Measurements from ENCODE around the gene VPS13A.
"Not testable (repeated sequence)": the region's sequence is repeated elsewhere in the genome, so short reads cannot be mapped to it uniquely, and the experiment has no call there.

Gene VPS13A

DNA sequence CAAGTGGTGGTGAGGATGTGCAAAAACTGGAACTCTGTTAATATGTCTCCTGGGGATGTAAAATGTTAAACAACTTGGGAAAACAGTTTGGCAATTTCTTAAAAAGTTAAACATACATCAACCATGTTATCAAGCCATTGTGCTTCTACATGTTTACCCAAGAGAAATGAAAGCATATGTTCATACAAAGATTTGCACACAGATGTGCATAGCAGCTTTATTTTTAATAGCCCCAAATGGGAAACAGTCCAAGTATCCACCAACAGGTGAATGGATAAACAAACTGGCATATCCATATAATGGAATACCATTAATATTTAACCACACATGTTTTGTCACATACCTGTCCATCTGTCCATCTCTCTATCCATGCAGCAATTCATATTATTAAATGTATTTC is 6.2 kb downstream of the VPS13A start:
- DNase-seq (ENCODE audit: low read depth in 3 of 3): no peak

DNA sequence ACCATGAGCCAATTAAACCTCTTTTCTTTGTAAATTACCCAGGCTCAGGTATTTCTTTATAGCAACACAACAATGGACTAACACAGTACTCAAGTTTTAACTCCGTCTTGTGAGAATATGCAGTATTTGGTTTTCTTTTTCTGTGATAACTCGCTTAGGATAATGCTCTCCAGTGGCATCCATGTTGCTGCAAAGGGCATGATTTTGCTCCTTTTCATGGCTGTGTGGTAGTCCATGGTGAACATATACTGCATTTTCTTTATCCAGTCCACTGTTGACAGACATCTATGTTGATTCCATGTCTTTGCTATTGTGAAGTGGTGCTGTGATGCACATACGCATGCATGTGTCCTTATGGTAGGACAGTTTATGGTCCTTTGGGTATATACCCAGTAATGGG is 10.9 kb downstream of the VPS13A start:
- no peak for DNase-seq (ENCODE audit: low read depth in 3 of 3)

DNA sequence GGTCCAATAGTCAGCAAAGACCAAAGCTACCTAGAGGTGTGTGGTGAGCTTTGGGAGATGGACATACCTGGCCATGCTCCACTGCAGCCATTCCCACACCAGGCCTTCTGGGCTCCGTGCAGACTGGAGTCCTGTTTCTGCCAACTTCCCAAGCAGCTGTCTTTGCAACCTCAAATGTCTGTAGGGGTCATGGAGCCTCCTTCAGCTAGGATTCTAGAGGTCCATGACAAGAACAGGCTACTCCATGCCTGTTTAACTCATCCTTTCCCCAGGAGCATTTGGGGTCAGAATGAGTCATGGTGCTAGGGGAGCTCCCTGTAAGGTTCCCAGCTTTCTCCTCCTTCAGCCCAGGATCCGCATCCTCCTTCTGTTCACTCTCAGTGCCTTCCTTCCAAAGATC is 17.1 kb downstream of the VPS13A start:
- DNase-seq (ENCODE audit: low read depth in 3 of 3): no peak

DNA sequence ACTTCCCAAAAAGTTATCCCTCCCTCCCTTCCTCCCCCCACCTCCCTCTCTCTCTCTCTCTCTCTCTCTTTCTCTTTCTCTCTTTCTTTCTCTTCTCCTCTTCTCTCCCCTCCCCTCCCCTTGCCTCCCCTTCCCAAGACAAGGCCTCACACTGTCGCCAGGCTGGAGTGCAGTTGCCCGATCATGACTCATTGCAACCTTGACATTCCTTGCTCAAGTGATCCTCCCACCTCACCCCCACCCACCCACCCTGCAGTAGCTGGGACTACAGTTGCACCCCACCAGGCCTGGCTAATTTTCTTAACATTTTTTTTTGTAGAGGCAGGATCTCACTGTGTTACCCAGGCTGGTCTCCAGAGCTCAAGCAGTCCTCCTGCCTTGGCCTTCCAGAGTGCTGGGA is 32.8 kb downstream of the VPS13A start:
- DNase-seq (ENCODE audit: low read depth in 3 of 3): no peak

DNA sequence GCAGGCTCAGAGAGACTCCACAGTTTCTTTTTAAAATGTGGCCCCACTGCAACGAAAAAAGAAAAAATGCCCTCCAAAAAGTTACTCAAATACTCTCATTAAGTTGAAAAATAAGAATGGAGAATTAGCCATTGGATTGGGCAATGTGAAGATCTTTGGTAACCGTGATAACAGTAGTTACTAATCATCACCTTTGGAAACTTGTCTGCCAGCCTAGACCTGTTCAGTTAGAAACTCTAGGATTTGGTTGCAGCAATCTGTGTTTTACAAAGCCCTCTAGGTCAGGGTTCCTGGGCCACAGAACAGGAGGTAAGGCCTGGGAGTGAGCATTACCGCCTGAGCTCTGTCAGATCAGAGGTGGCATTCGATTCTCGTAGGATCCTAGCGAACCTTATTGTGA is 34.2 kb downstream of the VPS13A start:
- no peak for DNase-seq (ENCODE audit: low read depth in 3 of 3)

DNA sequence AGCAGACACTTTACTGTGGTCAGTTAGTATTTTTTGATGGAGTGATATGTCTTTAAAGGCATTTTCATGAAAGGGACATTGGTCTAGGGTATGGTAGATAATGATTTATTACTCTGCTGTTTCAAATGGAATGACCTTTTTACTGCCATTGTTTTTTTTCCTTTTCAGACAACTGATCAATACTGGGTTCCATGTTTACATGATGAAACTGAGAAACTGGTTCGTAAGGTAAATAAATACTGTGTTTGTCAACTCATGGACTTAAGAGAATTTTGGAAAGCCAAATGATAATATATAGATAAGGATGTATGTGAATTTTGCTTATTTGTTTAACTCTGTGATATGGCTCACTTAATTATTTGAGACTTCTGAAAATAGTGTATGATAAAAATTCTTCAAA is 35.5 kb downstream of the VPS13A start:
- no peak for DNase-seq (ENCODE audit: low read depth in 3 of 3)

DNA sequence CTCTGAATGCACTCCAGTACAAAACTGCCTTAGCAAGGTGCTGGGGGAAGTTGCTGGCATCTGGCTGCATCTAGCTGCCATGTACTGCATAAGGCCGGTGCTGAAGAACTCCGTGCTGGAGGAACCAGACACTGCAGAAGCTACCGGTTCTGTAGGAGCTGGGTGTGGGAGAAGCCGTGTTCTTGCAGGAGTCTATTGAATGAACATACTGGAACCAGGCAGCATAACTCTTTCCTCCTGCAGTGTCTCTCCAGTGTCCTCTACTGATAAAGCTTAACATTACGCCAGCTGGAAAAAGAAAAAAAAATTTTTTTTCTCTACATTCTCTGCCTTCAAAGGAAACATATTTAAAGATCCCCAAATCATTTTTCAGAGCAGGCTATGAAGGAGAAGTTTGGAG is 38.5 kb downstream of the VPS13A start:
- no peak for DNase-seq (ENCODE audit: low read depth in 3 of 3)

DNA sequence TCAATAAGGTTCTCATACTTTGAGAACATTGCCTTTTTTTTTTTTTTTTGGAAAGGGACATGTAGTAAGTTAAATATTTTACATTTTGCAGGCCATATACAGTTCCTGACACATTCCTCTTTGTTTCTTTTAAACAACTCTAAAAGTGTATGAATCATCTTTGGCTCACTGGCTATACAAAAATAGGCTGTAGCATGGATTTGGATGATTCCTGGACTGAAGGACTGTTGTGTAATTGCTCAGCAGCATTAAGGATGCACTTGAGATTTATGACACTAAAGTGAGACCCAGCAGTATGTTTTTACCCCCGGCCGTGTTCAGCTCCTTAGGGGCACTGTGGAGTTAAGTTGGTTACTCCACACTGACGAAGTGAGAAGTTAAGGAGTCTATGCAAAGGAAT is 41.3 kb downstream of the VPS13A start:
- no peak for DNase-seq (ENCODE audit: low read depth in 3 of 3)

DNA sequence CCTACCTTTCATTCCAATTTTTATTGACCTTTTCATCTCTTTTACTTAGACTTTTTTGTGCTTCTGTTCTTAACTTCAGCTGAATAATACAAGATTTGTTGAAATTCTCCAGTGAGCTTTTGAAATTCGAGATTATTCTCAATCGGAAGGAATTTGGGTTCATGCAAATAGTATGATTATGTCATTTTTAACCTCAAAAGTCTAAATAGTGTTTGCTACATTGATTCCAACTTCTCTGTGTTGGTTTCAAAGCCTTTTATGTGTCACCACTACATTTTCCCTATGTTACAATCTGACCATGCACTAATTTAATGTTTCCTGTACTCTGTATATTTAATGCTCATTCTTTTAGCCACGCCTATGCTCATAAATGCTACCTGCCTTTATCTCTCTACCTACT is 44.1 kb downstream of the VPS13A start:
- DNase-seq (ENCODE audit: low read depth in 3 of 3): no peak

DNA sequence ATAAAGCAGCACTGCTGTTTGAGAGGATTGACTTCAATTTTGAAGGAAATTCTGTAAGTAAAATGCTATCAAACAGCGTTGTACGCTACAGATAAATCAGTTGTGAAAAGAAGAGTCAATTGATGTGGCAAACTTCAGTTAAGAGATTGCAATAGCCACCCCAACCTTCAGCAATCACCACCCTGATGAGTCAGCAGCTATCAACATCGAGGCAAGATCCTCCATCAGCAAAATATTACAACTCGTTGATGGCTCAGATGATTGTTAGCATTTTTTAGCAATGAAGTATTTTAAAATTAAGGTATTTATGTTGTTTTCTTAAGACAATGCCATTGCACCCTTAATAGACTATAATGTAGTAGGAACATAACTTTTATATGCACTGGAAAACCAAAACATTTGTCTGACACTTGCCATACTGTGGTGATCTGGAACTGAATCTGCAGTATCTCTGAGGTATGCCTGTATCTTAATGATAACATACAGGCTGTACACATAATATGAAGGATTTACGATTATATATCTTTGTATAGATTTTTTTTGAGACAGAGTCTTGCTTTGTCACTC is 47.5 kb downstream of the VPS13A start:
- DNase-seq (ENCODE audit: low read depth in 3 of 3): no peak

DNA sequence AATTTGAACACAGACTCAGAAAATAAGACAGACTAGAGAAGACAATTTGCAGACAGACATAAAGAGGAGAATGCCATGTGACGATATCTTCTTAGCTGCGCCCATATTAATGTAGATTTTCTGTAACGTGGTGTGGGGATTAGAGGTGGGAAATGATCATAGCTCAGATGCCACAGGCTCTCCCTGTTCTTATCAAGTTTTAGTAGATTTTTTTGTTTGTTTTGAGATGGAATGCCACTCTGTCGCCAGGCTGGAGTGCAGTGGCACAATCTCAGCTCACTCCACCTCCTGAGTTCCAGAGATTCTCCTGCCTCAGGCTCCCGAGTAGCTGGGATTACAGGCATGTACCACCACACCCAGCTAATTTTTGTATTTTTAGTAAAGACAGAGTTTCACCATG is 59.4 kb downstream of the VPS13A start:
- DNase-seq (ENCODE audit: low read depth in 3 of 3): no peak

DNA sequence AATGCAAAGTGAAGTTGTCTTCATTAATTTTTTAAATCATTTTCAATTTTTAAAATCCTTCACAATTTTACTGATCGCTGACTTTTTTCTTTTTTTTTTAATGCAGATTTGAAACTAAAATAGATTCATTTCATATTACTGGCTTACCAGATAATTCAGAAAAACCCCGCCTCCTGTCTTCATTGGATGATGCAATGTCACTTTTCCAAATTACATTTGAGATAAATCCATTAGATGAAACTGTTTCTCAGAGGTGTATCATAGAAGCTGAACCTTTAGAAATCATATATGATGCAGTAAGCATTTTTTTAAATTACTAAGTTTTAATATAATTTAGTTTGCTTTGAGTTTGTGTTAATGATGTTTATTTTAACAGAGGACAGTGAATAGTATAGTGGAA is 60.6 kb downstream of the VPS13A start:
- DNase-seq (ENCODE audit: low read depth in 3 of 3): no peak

DNA sequence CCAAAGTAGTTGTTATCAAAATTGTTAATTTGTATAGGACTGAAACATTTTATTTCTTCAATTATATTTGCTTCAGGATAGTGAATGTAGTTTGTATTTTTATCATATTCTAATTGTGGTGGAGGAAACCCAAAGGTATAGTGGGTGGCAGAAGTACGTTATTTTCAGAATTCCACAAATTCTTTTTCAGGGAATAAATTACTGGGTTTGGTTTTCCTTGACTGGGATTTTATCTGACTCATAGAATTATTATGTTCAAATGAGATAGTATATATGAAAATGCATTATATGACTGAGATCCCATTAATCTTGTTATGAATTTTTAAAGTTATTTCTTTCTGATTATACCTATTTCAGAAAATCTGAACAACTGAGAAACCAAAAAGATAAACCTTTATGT is 73.7 kb downstream of the VPS13A start:
- no peak for DNase-seq (ENCODE audit: low read depth in 3 of 3)

DNA sequence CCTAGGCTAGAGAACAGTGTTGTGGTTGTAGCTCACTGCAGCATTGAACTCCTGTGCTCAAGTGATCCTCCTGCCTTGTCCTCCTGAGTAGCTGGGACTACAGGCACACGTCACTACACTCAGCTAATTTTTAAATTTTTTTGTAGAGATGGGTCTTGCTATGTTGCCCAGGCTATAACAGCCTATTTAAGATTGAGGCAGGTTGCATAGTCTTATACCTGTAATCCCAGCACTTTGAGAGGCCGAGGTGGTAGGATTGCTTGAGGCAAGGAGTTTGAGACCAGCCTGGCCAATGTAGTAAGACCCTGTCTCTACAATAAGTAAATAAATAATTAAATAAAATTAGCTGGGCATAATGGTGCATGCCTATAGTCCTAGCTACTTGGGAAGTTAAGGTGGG is 79.9 kb downstream of the VPS13A start:
- no peak for DNase-seq (ENCODE audit: low read depth in 3 of 3)

DNA sequence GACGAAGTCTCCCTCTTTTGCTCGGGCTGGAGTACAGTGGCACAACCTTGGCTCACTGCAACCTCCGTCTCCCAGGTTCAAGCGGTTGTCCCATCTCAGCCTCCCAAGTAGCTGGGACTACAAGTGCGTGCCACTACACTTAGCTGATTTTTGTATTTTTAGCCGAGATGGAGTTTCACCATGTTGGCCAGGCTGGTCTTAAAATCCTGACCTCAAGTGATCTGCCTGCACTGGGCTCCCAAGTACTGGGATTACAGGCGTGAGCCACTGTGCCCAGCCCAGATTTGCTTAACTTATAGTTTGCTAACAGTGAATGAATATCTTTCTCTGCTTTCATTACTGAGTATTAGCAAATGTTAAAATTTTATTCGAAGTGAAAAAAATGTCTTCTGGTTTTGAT is 84.3 kb downstream of the VPS13A start:
- DNase-seq (ENCODE audit: low read depth in 3 of 3): no peak

DNA sequence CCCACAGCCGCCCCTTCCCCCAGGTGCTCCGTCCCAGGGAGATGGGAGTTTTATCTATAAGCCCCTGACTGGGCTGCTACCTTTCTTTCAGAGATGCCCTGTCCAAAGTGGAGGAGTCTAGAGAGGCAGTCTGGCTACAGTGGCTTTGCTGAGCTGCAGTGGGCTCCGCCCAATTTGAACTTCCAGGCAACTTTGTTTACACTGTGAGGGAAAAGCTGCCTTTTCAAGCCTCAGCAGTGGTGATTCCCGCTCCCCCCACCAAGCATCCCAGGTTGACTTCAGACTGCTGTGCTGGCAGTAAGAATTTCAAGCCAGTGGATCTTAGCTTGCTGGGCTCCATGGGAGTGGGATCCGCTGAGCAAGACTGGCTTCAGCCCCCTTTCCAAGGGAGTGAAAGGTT is 90.4 kb downstream of the VPS13A start:
- DNase-seq (ENCODE audit: low read depth in 3 of 3): not testable (repeated sequence)

DNA sequence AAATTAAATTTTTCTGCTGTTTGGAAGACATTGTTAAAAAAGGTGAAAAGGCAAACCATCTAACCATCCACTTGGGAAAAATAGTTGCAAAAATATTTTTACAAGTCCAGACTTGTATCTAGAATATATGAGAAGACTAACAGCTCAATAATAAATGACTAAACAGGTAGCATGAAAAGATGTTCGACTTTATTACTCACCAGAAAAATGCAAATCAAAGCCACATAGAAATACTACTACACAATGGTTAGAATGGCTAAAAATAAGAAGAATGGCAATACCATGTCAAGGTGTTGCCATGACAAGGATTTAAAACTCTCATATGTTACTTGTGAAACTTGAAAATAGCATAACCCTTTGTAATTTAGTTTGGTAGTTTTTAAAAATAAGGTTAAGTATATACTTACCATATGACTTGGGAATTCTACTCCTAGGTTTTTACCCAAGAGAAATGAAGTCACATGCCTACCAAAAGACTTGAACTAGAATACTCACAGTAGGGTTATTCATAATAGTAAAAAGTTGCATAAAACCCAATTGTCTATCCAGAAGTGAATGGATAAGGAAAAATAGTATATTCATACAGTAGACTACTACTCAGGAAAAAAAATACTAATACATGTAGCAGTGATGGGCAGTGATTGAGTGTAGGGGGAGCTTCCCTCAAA is 93.8 kb downstream of the VPS13A start:
- no peak for DNase-seq (ENCODE audit: low read depth in 3 of 3)

DNA sequence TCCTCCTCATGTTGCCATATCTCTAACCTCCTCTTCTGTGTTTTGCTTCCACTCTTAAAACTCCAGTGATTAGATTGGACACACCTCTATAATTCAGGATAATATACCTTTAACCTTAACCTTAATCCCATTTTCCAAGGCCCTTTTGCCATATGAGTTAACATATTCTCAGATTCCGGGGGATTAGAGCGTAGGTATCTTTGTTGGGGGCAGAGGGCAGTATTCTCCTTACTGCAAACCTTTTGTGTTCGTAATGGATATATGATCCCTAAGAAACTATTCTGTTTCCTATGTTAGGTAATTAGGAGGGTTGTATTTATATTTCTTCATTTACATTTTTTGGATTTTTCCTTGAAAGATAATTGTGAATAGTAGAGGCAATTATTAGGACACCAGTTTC is 99.5 kb downstream of the VPS13A start:
- no peak for DNase-seq (ENCODE audit: low read depth in 3 of 3)

DNA sequence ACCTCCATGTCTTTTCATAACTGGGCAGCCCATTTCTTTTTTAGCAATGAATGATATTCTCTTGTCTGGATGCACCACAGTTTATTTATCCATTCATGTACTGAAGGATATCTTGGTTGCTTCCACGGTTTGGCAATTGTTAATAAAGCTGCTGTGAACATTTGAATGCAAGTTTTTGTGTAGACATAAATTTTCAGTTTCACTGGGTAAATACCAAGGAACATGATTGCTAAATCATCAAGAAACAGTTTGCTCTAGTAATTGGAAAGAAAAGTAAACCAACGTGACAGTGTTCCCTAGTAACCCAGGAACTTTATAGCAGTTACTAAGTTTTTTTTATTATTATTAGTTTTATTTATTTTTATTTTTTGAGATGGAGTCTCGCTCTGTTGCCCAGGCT is 100.4 kb downstream of the VPS13A start:
- DNase-seq (ENCODE audit: low read depth in 3 of 3): no peak

DNA sequence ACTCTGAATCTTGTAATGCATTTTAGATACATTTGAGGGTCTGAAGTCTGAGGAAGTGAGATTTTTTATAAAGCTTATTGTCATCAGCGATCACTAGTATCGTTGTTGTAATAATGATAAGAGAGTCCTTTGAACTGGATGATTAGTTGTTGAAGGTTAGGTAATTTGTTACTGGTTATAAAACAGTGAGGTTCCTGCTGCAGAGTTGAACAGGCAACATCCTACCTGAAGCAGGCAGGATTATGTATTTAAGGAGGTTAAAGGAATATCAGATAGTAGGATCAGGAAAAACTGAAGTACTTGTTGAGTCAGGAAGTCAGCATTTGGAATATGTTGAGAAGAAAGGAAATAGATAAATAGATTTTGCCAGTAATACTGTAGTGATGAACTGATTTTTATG is 106.7 kb downstream of the VPS13A start:
- DNase-seq (ENCODE audit: low read depth in 3 of 3): no peak

DNA sequence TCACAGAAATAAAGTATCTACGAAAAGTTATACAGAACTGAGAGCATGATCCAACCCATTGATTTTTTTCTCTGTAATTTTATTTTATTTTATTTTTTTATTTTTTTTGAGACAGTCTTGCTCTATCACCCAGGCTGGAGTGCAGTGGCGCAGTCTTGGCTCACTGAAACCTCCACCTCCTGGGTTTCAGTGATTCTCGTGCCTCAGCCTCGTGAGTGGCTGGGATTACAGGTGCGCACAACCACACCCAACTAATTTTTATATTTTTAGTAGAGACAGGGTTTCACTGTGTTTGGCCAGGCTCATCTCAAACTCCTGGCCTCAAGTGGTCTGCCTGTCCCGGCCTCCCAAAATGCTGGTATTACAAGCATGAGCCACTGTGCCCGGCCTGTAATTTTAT is 107.3 kb downstream of the VPS13A start:
- DNase-seq (ENCODE audit: low read depth in 3 of 3): no peak

DNA sequence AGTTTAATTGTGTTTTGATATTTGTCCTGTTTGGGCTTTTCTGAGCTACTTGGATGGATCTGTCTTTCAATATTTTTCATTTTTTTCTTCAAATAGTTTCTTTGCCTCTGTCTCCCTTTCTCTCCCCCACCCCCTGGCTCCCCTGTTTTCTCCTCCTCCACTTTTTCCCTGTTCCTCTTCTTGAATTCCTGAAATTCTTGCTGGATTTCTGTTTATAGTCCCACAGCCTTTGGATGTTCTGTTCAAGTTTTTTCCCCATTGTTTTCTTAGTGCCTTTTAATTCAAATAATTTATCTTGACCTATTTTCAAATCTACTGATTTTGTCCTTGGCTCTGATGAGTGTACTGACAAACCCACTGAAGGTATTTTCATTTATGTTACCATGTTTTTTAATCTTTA is 113.0 kb downstream of the VPS13A start:
- DNase-seq (ENCODE audit: low read depth in 3 of 3): no peak

DNA sequence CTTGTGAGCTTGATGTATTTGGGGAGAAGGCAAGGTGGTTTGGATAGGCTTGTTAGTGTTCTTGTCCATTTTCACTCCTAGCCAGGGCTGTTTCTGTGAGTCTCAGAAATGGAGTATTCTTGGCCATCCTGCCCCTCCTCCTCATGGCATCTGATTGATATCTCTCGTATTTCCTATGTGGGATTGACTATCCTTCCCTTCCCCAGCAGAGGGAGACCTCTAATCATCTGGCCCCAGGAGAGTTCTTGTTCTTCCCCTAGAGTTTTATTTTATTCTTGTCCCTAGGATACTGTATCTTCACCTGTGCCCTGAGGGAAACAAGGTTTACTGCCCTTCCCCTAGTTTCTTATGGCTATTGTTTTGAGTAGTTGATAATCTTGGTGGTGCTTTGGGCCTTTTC is 114.4 kb downstream of the VPS13A start:
- no peak for DNase-seq (ENCODE audit: low read depth in 3 of 3)

DNA sequence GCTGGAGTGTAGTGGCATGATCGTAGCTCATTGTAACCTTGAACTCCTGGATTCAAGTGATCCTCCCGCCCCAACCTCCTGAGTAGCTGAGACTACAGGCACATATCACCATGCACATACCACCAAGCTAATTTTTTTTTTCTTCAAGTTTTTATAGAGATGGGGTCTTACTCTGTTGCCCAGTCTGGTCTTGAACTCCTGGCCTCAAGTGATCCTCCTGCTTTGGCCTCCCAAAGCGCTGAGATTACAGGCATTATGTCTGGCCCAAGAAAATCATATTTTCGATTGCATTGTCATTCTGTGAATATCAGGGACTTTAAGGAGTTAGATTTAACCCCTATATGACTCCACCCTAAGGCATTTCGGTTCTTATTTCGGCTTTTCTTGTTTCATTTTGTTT is 116.6 kb downstream of the VPS13A start:
- no peak for DNase-seq (ENCODE audit: low read depth in 3 of 3)
